Sigmoid colon (tissue), 7 donors: ENCODE results near the gene GLP2R. TPM values are rescaled to one million over a fixed set of nuclear protein-coding genes. Genes with fewer than 3 reads are reported as not detected.

Experiments used
- DNase-seq: peaks from one replicate; pipeline ENCODE4 v3.0.0-alpha.2; 2019
- H3K27ac ChIP-seq, 4 donors: fragments of 200-600 bp; sonication (generic); one replicate each; pipeline ENCODE4 v1.5.1; 2016 to 2019; ENCODE audit warnings: mild to moderate bottlenecking in 1 of 4
- H3K27me3 ChIP-seq, 3 donors: fragments of 200-600 bp; sonication (generic); one replicate each; pipeline ENCODE4 v1.5.1; 2019; ENCODE audit warnings: mild to moderate bottlenecking in 1 of 3
- H3K36me3 ChIP-seq, 4 donors: fragments of 200-600 bp; sonication (generic); one replicate each; pipeline ENCODE4 v1.5.1; 2016 to 2019
- H3K4me1 ChIP-seq, 4 donors: fragments of 200-600 bp; sonication (generic); one replicate each; pipeline ENCODE4 v1.5.1; 2017 to 2019
- H3K4me3 ChIP-seq, 4 donors: fragments of 200-600 bp; sonication (generic); one replicate each; pipeline ENCODE4 v1.5.1; 2017 to 2019; ENCODE audit warnings: mild to moderate bottlenecking in 2 of 4, moderate library complexity in 1 of 4
- H3K9me3 ChIP-seq, 4 donors: fragments of 200-600 bp in 3 of 4; sonication (generic) in 3 of 4; one replicate each; pipeline versions ENCODE4 v1.5.1 to v1.6.1; 2013 to 2019
- EP300 ChIP-seq, 4 donors: sonication (generic); formaldehyde crosslinking; IDR thresholded peaks; one replicate each; pipeline ENCODE4 v1.6.1; 2017; ENCODE audit warnings: antibody characterized with exemption in 4 of 4
- POLR2A ChIP-seq, 2 donors: fragments of 450-650 bp; IDR thresholded peaks; one replicate each; pipeline ENCODE4 v1.6.1; 2016; ENCODE audit warnings: antibody characterized with exemption in 2 of 2, mild to moderate bottlenecking in 2 of 2, moderate library complexity in 2 of 2
- POLR2AphosphoS5 ChIP-seq, 4 donors: sonication (generic); formaldehyde crosslinking; IDR thresholded peaks; one replicate each; pipeline ENCODE4 v1.6.1; 2017; ENCODE audit warnings: antibody characterized with exemption in 4 of 4
- WGBS, 2 donors: extraction: QIAGEN DNeasy Blood & Tissue Kit; methylation state at CpG; one replicate each; pipeline ENCODE4 v1.1.7; 2013; 5-methylcytosine and 5-hydroxymethylcytosine counted together
- intact Hi-C: fragments of 100-400 bp; cut with DNase I; formaldehyde crosslinking; loops from one replicate; pipeline ENCODE4 v1.15.1; 2023
- polyA plus RNA-seq, 3 donors: library from polyadenylated mRNA; stranded (reverse); fragments of 200-250 nt; gene quantifications; one replicate each; pipeline ENCODE4 v1.2.3, GENCODE V29; 2013
- total RNA-seq, 4 donors: library from RNA; depleted of rRNA; stranded (reverse); fragments of >200 nt; gene quantifications; one replicate each; pipeline ENCODE4 v1.1.0, GENCODE V29; 2016
- TF ChIP-seq, protein P1 (sequence below), 4 experiments: fragments of 450-650 bp in 3 of 4; fragments of 200-600 bp in 1 of 4; IDR thresholded peaks; one replicate each; pipeline ENCODE4 v1.5.1; 2016 to 2019; ENCODE audit warnings: antibody characterized with exemption in 4 of 4, mild to moderate bottlenecking in 3 of 4, moderate library complexity in 2 of 4
- donor health status: healthy with polysubstance abuse.
- donor health status: Bipolar disorder and iron deficiency.
- donor health status: healthy.

Gene GLP2R
- total and polyA plus RNA-seq, 7 donors, result 0.89 to 56.2 (median 28.5) TPM

DNA sequence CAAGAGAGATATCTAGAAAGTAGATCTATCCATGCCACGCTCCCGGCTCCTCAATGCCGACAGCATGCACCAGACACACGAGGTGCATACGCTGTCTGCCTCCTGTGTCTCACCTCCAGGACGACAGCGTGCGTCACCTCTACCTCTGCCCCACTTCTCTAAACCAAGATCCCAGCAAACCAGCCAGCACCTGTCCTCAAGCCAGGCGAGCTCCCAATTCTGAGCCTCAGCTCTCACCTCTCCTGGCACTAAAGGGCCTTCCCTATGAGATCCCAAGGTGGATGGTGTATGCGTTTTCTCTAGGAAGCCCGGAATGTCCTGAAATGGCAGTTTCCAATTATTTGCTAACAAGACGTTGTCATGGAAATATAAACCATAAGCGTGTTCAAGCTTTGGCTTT is 115.6 kb downstream of the GLP2R start:
- no peak overlapping the region for H3K4me3 ChIP-seq
- H3K4me1 ChIP-seq, result peaks cover 0 to 9% (median 8%) of the 10 kb centered on the region in 4 donors
- H3K27ac ChIP-seq, result no peak overlapping the region
- peaks cover 0 to 26% (median 5%) of the 10 kb centered on the region in 4 donors for H3K36me3 ChIP-seq
- H3K27me3 ChIP-seq, result no peaks in the 10 kb centered on the region
- WGBS, 2 donors, result 86 to 93% methylated on average over 13 of the region's 13 CpGs
- intact Hi-C loops, result no loop called here
- TF ChIP-seq, protein P1, sequence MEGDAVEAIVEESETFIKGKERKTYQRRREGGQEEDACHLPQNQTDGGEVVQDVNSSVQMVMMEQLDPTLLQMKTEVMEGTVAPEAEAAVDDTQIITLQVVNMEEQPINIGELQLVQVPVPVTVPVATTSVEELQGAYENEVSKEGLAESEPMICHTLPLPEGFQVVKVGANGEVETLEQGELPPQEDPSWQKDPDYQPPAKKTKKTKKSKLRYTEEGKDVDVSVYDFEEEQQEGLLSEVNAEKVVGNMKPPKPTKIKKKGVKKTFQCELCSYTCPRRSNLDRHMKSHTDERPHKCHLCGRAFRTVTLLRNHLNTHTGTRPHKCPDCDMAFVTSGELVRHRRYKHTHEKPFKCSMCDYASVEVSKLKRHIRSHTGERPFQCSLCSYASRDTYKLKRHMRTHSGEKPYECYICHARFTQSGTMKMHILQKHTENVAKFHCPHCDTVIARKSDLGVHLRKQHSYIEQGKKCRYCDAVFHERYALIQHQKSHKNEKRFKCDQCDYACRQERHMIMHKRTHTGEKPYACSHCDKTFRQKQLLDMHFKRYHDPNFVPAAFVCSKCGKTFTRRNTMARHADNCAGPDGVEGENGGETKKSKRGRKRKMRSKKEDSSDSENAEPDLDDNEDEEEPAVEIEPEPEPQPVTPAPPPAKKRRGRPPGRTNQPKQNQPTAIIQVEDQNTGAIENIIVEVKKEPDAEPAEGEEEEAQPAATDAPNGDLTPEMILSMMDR (IDR thresholded peaks at IDR 0.05), result no peak
- TF ChIP-seq POLR2A (IDR thresholded peaks at IDR 0.05) (no peak), POLR2AphosphoS5 (IDR thresholded peaks at IDR 0.05) (no peak), EP300 (IDR thresholded peaks at IDR 0.05) (no peak)
- H3K9me3 ChIP-seq, result peaks cover 0 to 5% (median 0%) of the 10 kb centered on the region in 4 donors
- DNase-seq, result no peak

Other genes with a start within 250 kb of the GLP2R start
- gene CFAP52, start 249.3 kb upstream of the GLP2R start, total RNA-seq, result under 1 TPM in 1 of 4 donors, not detected in 3; 0.99 TPM
- gene CFAP52, start 249.3 kb upstream of the GLP2R start, polyA plus RNA-seq, result under 1 TPM in 1 of 3 donors, not detected in 2; 0.03 TPM
- gene USP43, start 180.4 kb upstream of the GLP2R start, total RNA-seq, result under 1 TPM in 2 of 4 donors, not detected in 2; under 0.01 to 0.16 TPM
- 1 to 10 TPM; 4.2 to 6.9 (median 4.2) TPM for gene USP43, start 180.4 kb upstream of the GLP2R start, polyA plus RNA-seq
- not detected for gene DHRS7C, start 34.3 kb upstream of the GLP2R start, total RNA-seq
- under 1 TPM in 1 of 3 donors, not detected in 2; 0.92 TPM for gene DHRS7C, start 34.3 kb upstream of the GLP2R start, polyA plus RNA-seq
- gene GSG1L2, start 3.8 kb upstream of the GLP2R start, total RNA-seq, result not detected
- not detected for gene GSG1L2, start 3.8 kb upstream of the GLP2R start, polyA plus RNA-seq
- gene RCVRN, start 79.3 kb downstream of the GLP2R start, total RNA-seq, result 1 to 10 TPM in 1 of 4 donors, under 1 TPM in 3; 0.27 to 1.2 (median 0.46) TPM
- under 1 TPM in 1 of 3 donors, not detected in 2; 0.07 TPM for gene RCVRN, start 79.3 kb downstream of the GLP2R start, polyA plus RNA-seq